ENCODE measurements around the gene OXLD1. TPM values are rescaled to one million over a fixed set of nuclear protein-coding genes. Genes with fewer than 3 reads are reported as not detected.

The OXLD1 gene
- total RNA-seq, 1 experiment from 2014 or later, result 75.9 TPM

DNA sequence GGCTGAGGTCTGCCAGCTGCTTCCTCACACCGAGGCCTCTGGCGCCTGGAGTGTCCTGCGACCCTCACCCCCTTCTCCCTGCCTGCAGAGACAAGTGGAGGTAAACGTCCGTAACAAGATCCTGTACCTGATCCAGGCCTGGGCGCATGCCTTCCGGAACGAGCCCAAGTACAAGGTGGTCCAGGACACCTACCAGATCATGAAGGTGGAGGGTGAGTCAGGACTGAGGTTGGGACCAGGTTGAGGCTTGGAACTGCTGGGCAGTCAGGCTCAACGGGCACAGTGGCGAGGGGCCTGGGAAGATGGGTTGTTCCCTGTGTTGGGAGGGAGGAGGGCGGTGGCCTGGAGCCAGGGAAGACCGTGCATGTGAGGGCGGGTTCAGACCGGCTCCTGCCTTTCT is 22.2 kb upstream of the OXLD1 start:
- Histone ChIP-seq H4K20me1 (ENCODE audit: insufficient read depth) (peaks cover 6% of the 10 kb centered on the region; the same call in 1 of the 2 replicates), H3K79me2 (ENCODE audit: insufficient read depth, low read length) (peaks cover 85% of the 10 kb centered on the region)
- RAD21 ChIA-PET (ENCODE audit: low non-redundant PET in 1 of 2, low total read pairs in 2 of 2, uncharacterized antibody in 2 of 2, unreplicated experiment in 2 of 2), result no interaction called here

More for the DNA sequence above, 22.2 kb upstream of the OXLD1 start:
- intact Hi-C loops (cut with micrococcal nuclease), result no loop called here
- TF ChIP-seq, protein P1, sequence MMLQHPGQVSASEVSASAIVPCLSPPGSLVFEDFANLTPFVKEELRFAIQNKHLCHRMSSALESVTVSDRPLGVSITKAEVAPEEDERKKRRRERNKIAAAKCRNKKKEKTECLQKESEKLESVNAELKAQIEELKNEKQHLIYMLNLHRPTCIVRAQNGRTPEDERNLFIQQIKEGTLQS (IDR thresholded peaks at IDR 0.05), result no peak
- TF ChIP-seq CBX3 (IDR thresholded peaks at IDR 0.05; ENCODE audit: low read depth) (no peak), EGR1 (IDR thresholded peaks at IDR 0.05; ENCODE audit: low read depth) (no peak), SP1 (IDR thresholded peaks at IDR 0.05; ENCODE audit: low read depth) (no peak), POLR2AphosphoS5 (IDR thresholded peaks at IDR 0.05; ENCODE audit: low read depth, low read length) (no peak), EZH2 (IDR thresholded peaks at IDR 0.05) (no peak), JUND (IDR thresholded peaks at IDR 0.05) (no peak), CEBPB (IDR thresholded peaks at IDR 0.05; ENCODE audit: low read depth) (no peak), ZFX (IDR thresholded peaks at IDR 0.05) (no peak), FOSL1 (IDR thresholded peaks at IDR 0.05; ENCODE audit: low read depth) (no peak), POLR2A (IDR thresholded peaks at IDR 0.05; ENCODE audit: borderline replicate concordance, extremely low read depth, insufficient read depth, insufficient read length) (no peak)
- TF ChIP-seq, protein P2, sequence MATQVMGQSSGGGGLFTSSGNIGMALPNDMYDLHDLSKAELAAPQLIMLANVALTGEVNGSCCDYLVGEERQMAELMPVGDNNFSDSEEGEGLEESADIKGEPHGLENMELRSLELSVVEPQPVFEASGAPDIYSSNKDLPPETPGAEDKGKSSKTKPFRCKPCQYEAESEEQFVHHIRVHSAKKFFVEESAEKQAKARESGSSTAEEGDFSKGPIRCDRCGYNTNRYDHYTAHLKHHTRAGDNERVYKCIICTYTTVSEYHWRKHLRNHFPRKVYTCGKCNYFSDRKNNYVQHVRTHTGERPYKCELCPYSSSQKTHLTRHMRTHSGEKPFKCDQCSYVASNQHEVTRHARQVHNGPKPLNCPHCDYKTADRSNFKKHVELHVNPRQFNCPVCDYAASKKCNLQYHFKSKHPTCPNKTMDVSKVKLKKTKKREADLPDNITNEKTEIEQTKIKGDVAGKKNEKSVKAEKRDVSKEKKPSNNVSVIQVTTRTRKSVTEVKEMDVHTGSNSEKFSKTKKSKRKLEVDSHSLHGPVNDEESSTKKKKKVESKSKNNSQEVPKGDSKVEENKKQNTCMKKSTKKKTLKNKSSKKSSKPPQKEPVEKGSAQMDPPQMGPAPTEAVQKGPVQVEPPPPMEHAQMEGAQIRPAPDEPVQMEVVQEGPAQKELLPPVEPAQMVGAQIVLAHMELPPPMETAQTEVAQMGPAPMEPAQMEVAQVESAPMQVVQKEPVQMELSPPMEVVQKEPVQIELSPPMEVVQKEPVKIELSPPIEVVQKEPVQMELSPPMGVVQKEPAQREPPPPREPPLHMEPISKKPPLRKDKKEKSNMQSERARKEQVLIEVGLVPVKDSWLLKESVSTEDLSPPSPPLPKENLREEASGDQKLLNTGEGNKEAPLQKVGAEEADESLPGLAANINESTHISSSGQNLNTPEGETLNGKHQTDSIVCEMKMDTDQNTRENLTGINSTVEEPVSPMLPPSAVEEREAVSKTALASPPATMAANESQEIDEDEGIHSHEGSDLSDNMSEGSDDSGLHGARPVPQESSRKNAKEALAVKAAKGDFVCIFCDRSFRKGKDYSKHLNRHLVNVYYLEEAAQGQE (IDR thresholded peaks at IDR 0.05; ENCODE audit: low read depth), result no peak
- TF ChIP-seq, protein P3, sequence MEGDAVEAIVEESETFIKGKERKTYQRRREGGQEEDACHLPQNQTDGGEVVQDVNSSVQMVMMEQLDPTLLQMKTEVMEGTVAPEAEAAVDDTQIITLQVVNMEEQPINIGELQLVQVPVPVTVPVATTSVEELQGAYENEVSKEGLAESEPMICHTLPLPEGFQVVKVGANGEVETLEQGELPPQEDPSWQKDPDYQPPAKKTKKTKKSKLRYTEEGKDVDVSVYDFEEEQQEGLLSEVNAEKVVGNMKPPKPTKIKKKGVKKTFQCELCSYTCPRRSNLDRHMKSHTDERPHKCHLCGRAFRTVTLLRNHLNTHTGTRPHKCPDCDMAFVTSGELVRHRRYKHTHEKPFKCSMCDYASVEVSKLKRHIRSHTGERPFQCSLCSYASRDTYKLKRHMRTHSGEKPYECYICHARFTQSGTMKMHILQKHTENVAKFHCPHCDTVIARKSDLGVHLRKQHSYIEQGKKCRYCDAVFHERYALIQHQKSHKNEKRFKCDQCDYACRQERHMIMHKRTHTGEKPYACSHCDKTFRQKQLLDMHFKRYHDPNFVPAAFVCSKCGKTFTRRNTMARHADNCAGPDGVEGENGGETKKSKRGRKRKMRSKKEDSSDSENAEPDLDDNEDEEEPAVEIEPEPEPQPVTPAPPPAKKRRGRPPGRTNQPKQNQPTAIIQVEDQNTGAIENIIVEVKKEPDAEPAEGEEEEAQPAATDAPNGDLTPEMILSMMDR (IDR thresholded peaks at IDR 0.05 in 2 of 3, conservative IDR thresholded peaks at IDR 0.05 in 1 of 3; ENCODE audit: borderline replicate concordance in 1 of 3, insufficient read depth in 1 of 3, low read depth in 2 of 3, low read length in 2 of 3), result no peak
- no peaks in the 10 kb centered on the region for H3K27me3 ChIP-seq (ENCODE audit: insufficient read depth, low read length)
- H3K36me3 ChIP-seq (ENCODE audit: control insufficient read depth in 1 of 2, insufficient read depth in 2 of 2, low read length in 2 of 2), result peaks cover 44 to 82% of the 10 kb centered on the region in 2 experiments
- ATAC-seq, result no peak
- H2AFZ ChIP-seq (ENCODE audit: low read depth, low read length, poor library complexity, severe bottlenecking), result no peak overlapping the region
- POLR2A ChIA-PET, result no interaction called here
- no peak for DNase-seq (ENCODE audit: low read depth, low spot score)
- no peaks in the 10 kb centered on the region for H3K9me3 ChIP-seq (ENCODE audit: control insufficient read depth in 1 of 2, insufficient read depth in 1 of 2, low read depth in 1 of 2, low read length in 2 of 2)
- H3K9me2 ChIP-seq (ENCODE audit: insufficient read depth), result no peaks in the 10 kb centered on the region
- CTCF ChIA-PET, result no interaction called here
- H3K4me2 ChIP-seq (ENCODE audit: low read length), result no peak overlapping the region
- peaks cover 10 to 15% of the 10 kb centered on the region in 2 experiments for H3K4me1 ChIP-seq (ENCODE audit: control insufficient read depth in 1 of 2, insufficient read depth in 2 of 2, low read length in 2 of 2)
- no peak overlapping the region for H3K4me3 ChIP-seq (replicated peaks in 1 of 2; ENCODE audit: low read depth in 1 of 2, low read length in 2 of 2)
- H3K27ac ChIP-seq (ENCODE audit: low read depth, low read length), result no peak overlapping the region; the same call in 1 of the 2 replicates
- H3K9ac ChIP-seq (ENCODE audit: low read length), result no peak overlapping the region
- BruUV-seq (replicated peaks), result no TSS peak

Data from HCT116 (cell line).